GM12891 (cell line): ENCODE results near the gene INHA.

Source experiments
- DNase-seq: peaks from one replicate; pipeline ENCODE4 v3.0.0; 2011; ENCODE audit warnings: low spot score; ENCODE audit not compliant: insufficient read length
- FAIRE-seq: peaks from 2 replicates; lab custom pipeline; 2011; peaks lifted over from hg19 to GRCh38; lab: Jason Lieb, UNC
- PAX5 ChIP-seq: IDR thresholded peaks from 2 replicates; pipeline ENCODE4 v1.6.1; 2011; ENCODE audit warnings: low read length, moderate library complexity, mild to moderate bottlenecking; ENCODE audit not compliant: insufficient read depth, severe bottlenecking
- POLR2A ChIP-seq: IDR thresholded peaks from 2 replicates; pipeline ENCODE4 v1.6.1; 2011; ENCODE audit warnings: low read depth, low read length, control low read depth
- POLR2AphosphoS5 ChIP-seq: IDR thresholded peaks from 2 replicates; pipeline ENCODE4 v1.6.1; 2011; ENCODE audit warnings: low read depth, low read length, control low read depth
- POU2F2 ChIP-seq: IDR thresholded peaks from 2 replicates; pipeline ENCODE4 v1.6.1; 2011; ENCODE audit warnings: low read depth, mild to moderate bottlenecking, control low read depth, low read length, moderate library complexity
- SPI1 ChIP-seq: IDR thresholded peaks from 2 replicates; pipeline ENCODE4 v1.6.1; 2011; ENCODE audit warnings: low read depth, low read length, control low read depth
- TAF1 ChIP-seq: IDR thresholded peaks from 2 replicates; pipeline ENCODE4 v1.6.1; 2011; ENCODE audit warnings: low read depth, low read length, control low read depth

Gene INHA

DNA sequence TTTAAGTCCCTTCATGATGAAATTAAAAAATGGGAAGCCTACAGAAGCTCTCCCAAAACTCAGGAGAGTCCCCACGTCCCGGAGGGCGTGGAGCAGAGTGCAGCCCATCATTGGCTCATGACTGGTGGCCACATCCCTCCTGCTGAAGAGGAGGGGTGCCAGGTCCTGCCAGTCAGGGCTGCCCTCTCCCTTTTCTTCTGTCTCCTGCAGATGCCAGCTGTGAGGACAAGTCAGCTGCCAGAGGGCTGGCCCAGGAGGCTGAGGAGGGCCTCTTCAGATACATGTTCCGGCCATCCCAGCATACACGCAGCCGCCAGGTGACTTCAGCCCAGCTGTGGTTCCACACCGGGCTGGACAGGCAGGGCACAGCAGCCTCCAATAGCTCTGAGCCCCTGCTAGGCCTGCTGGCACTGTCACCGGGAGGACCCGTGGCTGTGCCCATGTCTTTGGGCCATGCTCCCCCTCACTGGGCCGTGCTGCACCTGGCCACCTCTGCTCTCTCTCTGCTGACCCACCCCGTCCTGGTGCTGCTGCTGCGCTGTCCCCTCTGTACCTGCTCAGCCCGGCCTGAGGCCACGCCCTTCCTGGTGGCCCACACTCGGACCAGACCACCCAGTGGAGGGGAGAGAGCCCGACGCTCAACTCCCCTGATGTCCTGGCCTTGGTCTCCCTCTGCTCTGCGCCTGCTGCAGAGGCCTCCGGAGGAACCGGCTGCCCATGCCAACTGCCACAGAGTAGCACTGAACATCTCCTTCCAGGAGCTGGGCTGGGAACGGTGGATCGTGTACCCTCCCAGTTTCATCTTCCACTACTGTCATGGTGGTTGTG, 2.6 kb downstream of the INHA start:
- TF ChIP-seq PAX5 (no peak), TAF1 (no peak), POLR2A (no peak), POLR2AphosphoS5 (no peak), SPI1 (no peak), POU2F2 (no peak)
- no peak for DNase-seq
- FAIRE-seq = no peak

DNA sequence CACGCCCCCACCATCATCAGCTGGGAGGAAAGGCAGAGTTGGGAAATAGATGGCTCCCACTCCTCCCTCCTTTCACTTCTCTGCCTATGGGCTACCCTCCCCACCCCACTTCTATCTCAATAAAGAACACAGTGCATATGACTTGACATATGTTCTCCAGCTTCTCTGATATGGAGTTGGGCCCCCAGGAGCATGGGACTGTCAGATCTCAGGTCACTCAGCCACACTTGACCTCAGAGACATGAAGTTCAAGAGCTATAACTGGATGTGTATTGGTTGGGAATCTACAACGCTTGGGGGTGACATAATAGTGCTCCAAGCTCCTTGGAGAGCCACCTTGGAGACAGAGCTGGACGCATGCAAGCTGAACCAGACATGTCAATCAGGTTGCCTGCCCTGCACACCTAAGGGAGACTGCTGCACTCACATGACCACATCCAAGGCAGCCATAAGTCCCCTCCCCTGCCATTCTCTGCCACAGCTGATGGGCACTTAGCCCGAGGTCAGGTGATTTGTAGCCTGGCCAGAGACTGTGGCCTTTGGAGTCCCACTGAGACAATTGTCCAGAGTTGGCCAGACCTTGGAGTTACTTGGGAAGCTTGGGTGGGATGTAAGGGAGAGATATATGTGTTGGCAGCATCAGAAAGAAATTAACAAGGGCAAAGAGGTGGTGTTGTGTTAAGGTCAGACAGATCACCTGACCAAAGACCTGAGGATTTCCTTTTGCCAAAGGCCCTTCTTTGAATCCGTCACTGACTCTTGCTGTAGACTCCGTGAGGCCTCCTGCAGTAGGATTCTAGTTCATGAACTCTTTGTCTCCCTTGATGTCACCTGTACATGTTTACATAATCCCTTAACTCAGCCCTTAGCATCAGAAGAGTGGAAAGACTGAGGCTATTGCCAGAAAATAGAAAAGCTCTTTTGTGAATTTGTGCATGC, 3.7 kb downstream of the INHA start:
- TF ChIP-seq TAF1 = no peak
- TF ChIP-seq POLR2A = no peak
- no peak for TF ChIP-seq POU2F2
- no peak for TF ChIP-seq PAX5
- TF ChIP-seq SPI1 = no peak
- TF ChIP-seq POLR2AphosphoS5 = no peak
- no peak for DNase-seq
- FAIRE-seq = no peak

DNA sequence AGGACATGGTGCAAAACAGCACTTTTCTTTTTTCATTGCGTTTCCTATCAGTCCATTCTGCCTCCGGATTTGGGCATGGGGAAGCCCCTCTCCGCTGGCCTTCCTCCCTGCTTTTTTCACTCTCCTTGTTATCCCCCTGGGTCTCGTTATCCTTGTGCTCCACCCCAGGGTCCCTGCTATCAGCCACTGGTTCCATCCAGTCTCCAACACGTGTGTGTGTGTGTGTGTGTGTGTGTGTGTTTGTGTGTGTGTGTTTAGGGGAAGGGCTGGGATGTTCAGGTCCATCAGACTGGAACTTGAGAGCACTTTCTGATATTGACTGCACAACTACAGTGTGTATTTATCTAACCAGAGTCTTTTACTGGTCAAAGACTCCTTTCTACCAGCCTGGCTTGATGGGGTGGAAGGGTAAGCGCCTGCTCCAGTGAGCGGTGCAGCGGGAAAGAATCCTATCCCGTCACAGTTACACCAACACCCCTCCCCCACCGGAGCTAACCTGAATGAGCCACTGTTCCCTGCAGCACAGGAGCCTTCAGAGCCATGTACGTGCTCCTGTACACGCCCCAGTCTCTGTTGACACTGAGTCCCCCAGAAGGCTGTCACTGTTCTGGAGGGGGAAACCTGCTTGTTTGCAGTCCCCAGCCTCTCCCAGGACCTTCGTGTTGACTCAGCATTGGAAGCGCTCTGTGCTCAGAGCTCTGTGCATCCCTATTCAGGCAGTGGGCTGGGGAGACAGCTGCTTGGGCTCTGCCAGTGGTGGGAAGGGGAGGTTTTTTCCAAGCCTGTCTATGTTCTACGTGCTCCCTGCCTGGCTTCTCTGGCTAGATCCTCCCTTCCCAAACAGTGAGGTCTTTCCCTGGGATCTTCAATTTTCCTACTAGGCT, 4.6 kb downstream of the INHA start:
- DNase-seq = no peak
- TF ChIP-seq SPI1 (no peak), POLR2AphosphoS5 (no peak), POLR2A (no peak), TAF1 (no peak), PAX5 (no peak), POU2F2 (no peak)
- no peak for FAIRE-seq

DNA sequence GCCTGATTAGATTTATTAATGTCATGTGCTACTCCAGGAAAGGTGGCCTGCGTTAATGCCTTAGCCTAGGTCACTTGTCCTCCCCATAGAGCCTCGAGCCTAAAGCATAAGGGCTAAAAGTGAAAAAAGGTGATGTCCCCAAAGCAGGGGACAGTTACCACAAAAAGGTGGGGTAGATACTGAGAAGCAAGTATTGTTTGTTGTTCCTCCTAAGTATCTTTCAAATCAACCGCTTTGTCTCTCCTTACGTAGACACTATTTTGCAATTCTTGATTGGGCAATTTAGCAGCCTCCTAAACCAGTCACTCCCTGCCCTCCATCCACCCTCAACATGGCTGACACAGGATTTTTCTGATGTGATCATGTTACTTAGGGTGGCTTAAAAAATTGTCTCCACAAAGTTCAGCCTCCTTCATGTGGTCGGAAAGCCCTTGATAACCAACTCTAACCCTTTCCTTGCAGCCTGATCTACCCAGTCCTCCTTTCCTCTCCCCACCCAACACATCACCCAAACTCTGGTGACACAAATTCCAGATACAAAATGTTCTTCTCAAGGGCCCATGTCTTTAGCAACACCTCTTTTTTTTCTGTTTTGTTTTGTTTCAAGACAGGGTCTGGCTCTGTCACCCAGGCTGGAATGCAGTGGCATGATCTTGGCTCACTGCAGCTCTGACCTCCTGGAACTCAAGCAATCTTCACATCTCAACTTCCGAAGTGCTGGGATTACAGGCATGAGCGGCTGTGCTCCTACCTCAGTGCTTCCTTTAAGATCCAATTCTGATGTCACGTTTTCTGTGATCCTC, 6.9 kb downstream of the INHA start:
- TF ChIP-seq TAF1 = no peak
- FAIRE-seq (no peak), DNase-seq (no peak)

DNA sequence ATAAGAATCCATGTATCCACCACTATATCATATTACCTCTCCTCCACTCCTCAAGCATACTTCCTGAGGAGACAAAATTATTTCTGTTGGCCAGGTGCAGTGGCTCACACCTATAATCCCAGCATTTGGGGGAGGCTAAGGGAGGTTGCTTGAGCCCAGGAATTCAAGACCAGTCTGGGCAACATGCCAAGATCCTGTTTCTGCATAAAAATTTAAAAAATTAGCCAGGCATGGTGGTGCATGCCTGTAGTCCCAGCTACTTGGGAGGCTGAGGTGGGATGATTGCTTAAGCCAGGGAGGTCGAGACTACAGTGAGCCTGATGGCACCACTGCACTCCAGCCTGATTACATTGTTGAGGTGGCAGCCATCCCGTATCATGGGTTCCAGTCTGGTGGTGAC, 9.2 kb downstream of the INHA start:
- FAIRE-seq (no peak), DNase-seq (no peak)
- TF ChIP-seq TAF1 (no peak), POU2F2 (no peak), PAX5 (no peak), POLR2AphosphoS5 (no peak), POLR2A (no peak), SPI1 (no peak)

DNA sequence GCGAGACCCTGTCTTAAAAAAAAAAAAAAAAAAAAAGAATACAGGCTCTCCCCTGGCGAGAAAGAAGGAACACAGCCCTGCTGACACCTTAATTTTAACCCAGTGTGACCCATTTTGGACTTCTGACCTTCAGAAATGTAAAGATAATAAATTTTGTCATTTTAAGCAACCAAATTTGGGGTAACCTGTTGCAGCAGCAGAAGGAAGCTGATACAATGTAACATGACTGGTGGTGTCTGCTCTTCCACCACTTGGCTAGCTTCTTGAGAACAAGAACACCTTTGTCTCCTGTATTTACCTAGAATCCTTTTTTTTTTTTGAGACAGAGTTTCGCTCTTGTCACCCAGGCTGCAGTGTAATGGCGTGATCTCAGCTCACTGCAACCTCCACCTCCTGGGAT, 19.0 kb downstream of the INHA start:
- TF ChIP-seq POLR2A (no peak), TAF1 (no peak), SPI1 (no peak), POLR2AphosphoS5 (no peak), POU2F2 (no peak), PAX5 (no peak)
- FAIRE-seq = no peak
- no peak for DNase-seq

DNA sequence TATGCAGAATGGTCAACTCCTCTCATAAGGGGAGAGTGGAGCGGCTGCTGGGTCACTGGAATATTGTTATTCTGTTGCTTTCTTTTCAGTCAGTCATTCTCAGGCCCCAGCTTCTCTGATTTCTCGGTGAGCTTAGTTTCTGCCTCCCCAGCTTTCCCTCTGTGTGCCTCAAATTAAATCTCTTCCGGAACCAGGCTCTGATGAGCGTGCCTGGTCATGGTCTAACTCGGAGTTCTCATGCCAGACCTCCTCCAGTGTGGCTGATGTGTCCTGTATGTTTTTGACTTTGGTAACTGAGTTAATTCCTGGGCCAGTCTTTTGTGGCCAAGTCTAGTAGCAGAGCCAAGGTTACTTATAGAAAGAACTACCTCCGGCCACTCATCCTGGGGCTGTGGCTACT, 20.6 kb downstream of the INHA start:
- FAIRE-seq (no peak), DNase-seq (no peak)
- no peak for TF ChIP-seq POU2F2
- no peak for TF ChIP-seq PAX5
- no peak for TF ChIP-seq POLR2A
- TF ChIP-seq POLR2AphosphoS5 = no peak
- TF ChIP-seq SPI1 = no peak
- TF ChIP-seq TAF1 = no peak

DNA sequence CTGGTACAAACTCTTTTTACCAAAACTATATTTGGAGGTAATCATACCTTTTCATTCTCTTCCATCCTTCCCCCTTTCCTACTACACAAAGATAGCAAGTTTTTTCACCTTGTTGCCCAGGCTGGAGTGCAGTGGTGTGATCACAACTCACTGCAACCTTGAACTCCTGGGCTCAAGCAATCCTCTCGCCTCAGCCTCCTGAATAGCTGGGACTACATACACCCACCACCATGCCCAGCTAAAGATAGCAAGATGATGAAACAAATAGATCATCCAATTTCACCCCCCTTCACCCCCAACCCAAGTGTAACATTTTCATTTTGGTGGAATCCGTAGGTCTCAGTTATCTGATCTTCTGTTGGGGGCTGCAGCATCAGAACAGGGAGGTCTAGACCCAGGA, 21.0 kb downstream of the INHA start:
- DNase-seq (no peak), FAIRE-seq (no peak)
- no peak for TF ChIP-seq POLR2AphosphoS5
- no peak for TF ChIP-seq SPI1
- TF ChIP-seq POU2F2 = no peak
- no peak for TF ChIP-seq POLR2A
- TF ChIP-seq PAX5 = no peak
- no peak for TF ChIP-seq TAF1
